WTC11 (cell line): Measurements from ENCODE around the gene UBAC2. TPM values are rescaled to one million over a fixed set of nuclear protein-coding genes. Genes with fewer than 3 reads are reported as not detected.

Experiments used
- ATAC-seq: fragments of 200-7000 bp; cut with Tn5 transposase; 2 replicates; pipeline ENCODE4 v1.10.0; 2021; ENCODE audit warnings: mild to moderate bottlenecking, moderate library complexity
- CTCF ChIA-PET: fragments of 300-600 bp; sonication (Branson Sonifier 250); formaldehyde crosslinking; loops from one replicate; lab custom pipeline; 2021; ENCODE audit warnings: antibody characterized with exemption; lab: Charles Lee
- POLR2A ChIA-PET: fragments of 350-600 bp; sonication (Branson Sonifier 250); formaldehyde crosslinking; loops from one replicate; lab custom pipeline; 2021; ENCODE audit warnings: antibody characterized with exemption; lab: Charles Lee
- DNase-seq: peaks from one replicate; pipeline ENCODE4 v3.0.0; 2021; ENCODE audit warnings: low spot score
- H3K27ac Mint-ChIP-seq: 2 replicates; pipeline ENCODE4 v1.8.0; 2021; ENCODE audit warnings: mixed read lengths
- H3K27me3 Mint-ChIP-seq: 2 replicates; pipeline ENCODE4 v1.8.0; 2021; ENCODE audit warnings: low read depth, mild to moderate bottlenecking, moderate library complexity, mixed read lengths
- H3K36me3 Mint-ChIP-seq: 2 replicates; pipeline ENCODE4 v1.8.0; 2021; ENCODE audit warnings: mixed read lengths
- H3K4me1 Mint-ChIP-seq: 2 replicates; pipeline ENCODE4 v1.8.0; 2022; ENCODE audit warnings: mixed read lengths
- H3K4me3 Mint-ChIP-seq: 2 replicates; pipeline ENCODE4 v1.8.0; 2021; ENCODE audit warnings: mild to moderate bottlenecking, moderate library complexity, mixed read lengths
- H3K9me3 Mint-ChIP-seq: 2 replicates; pipeline ENCODE4 v1.8.0; 2021; ENCODE audit warnings: mixed read lengths
- AFF4 ChIP-seq: sonication (generic); formaldehyde crosslinking; IDR thresholded peaks from 2 replicates; pipeline ENCODE4 v1.8.1; 2023; ENCODE audit warnings: mild to moderate bottlenecking, missing genetic modification reagents, borderline replicate concordance
- ATF6 ChIP-seq: sonication (generic); formaldehyde crosslinking; IDR thresholded peaks from 2 replicates; pipeline ENCODE4 v1.8.1; 2023; ENCODE audit warnings: mild to moderate bottlenecking, missing genetic modification reagents
- CDX4 ChIP-seq: fragments of 250-450 bp; sonication (Bioruptor Pico); IDR thresholded peaks from 2 replicates; pipeline ENCODE4 v1.9.0; 2021; ENCODE audit warnings: moderate library complexity, mild to moderate bottlenecking, inconsistent platforms, borderline replicate concordance
- E2F4 ChIP-seq: sonication (generic); formaldehyde crosslinking; IDR thresholded peaks from 2 replicates; pipeline ENCODE4 v1.8.1; 2022; ENCODE audit warnings: low read depth, mild to moderate bottlenecking, moderate library complexity, missing genetic modification reagents, borderline replicate concordance
- ERG ChIP-seq: fragments of 250-450 bp; sonication (Bioruptor Pico); IDR thresholded peaks from 2 replicates; pipeline ENCODE4 v1.8.0; 2021; ENCODE audit warnings: mild to moderate bottlenecking
- GRHL2 ChIP-seq: fragments of 250-450 bp; sonication (Bioruptor Pico); IDR thresholded peaks from 2 replicates; pipeline ENCODE4 v1.8.0; 2022; ENCODE audit warnings: mild to moderate bottlenecking, moderate library complexity; ENCODE audit not compliant: insufficient replicate concordance, severe bottlenecking
- KAT7 ChIP-seq: sonication (generic); formaldehyde crosslinking; IDR thresholded peaks from 2 replicates; pipeline ENCODE4 v1.8.1; 2023; ENCODE audit warnings: missing genetic modification reagents, mild to moderate bottlenecking, borderline replicate concordance
- MYBL2 ChIP-seq: sonication (generic); formaldehyde crosslinking; IDR thresholded peaks from 2 replicates; pipeline ENCODE4 v1.8.1; 2023; ENCODE audit warnings: mild to moderate bottlenecking, moderate library complexity, missing genetic modification reagents
- NR3C1 ChIP-seq: sonication (generic); formaldehyde crosslinking; conservative IDR thresholded peaks from 2 replicates; pipeline ENCODE4 v1.8.1; 2023; ENCODE audit warnings: low read depth, mild to moderate bottlenecking, missing genetic modification reagents
- SMAD3 ChIP-seq: sonication (generic); formaldehyde crosslinking; IDR thresholded peaks from 2 replicates; pipeline ENCODE4 v1.8.0; 2022; ENCODE audit warnings: missing genetic modification reagents, mild to moderate bottlenecking, borderline replicate concordance
- SMAD4 ChIP-seq: sonication (generic); formaldehyde crosslinking; IDR thresholded peaks from 2 replicates; pipeline ENCODE4 v1.8.0; 2022; ENCODE audit warnings: mild to moderate bottlenecking, missing genetic modification reagents
- TP53 ChIP-seq: sonication (generic); formaldehyde crosslinking; IDR thresholded peaks from 2 replicates; pipeline ENCODE4 v1.8.1; 2023; ENCODE audit warnings: mild to moderate bottlenecking, missing genetic modification reagents
- ZNF281 ChIP-seq: sonication (generic); formaldehyde crosslinking; IDR thresholded peaks from 2 replicates; pipeline ENCODE4 v1.8.0; 2023; ENCODE audit warnings: mild to moderate bottlenecking, missing genetic modification reagents
- ZNF425 ChIP-seq: fragments of 250-450 bp; sonication (Bioruptor Pico); conservative IDR thresholded peaks from 2 replicates; pipeline ENCODE4 v1.9.0; 2021; ENCODE audit warnings: mild to moderate bottlenecking
- total RNA-seq: library from RNA; stranded (reverse); gene quantifications from 3 replicates; pipeline ENCODE4 v1.2.3, GENCODE V29; 2021

UBAC2 gene
- total RNA-seq, 1 experiment from 2014 or later = 64.7 TPM

GRCh38 chr13:99226513-99226912 lies 25.9 kb downstream of the UBAC2 start:
- POLR2A ChIA-PET = no interaction called here
- H3K9me3 Mint-ChIP-seq = peaks cover 4% of the 10 kb centered on the region; the same call in 1 of the 2 replicates
- TF ChIP-seq TP53 (CRISPR knock-in tag) = no peak
- TF ChIP-seq NR3C1 (CRISPR knock-in tag) = no peak
- no peak for TF ChIP-seq ATF6
- no peak for TF ChIP-seq ZNF425
- no peak for TF ChIP-seq E2F4
- no peak for TF ChIP-seq ZNF281 (CRISPR knock-in tag)
- no peak for TF ChIP-seq KAT7 (CRISPR knock-in tag)
- TF ChIP-seq ERG (CRISPR knock-in tag) = no peak
- TF ChIP-seq GRHL2 (CRISPR knock-in tag) = no peak
- TF ChIP-seq, all 79 proteins: peak for 0
- no peak overlapping the region for H3K4me3 Mint-ChIP-seq
- DNase-seq (no peak), ATAC-seq (0 out of 2 replicates have a peak, but pooled peaks have one; percentile 26)
- H3K36me3 Mint-ChIP-seq = peaks cover 8% of the 10 kb centered on the region
- peaks cover 30% of the 10 kb centered on the region for H3K4me1 Mint-ChIP-seq
- H3K27ac Mint-ChIP-seq = peak overlapping the region; percentile 0; the same call in 1 of the 2 replicates
- CTCF ChIA-PET = no interaction called here
- H3K27me3 Mint-ChIP-seq = no peaks in the 10 kb centered on the region

- peaks cover 4% of the 10 kb centered on the region; the same call in 1 of the 2 replicates for H3K9me3 Mint-ChIP-seq
- H3K27ac Mint-ChIP-seq = peak overlapping the region; percentile 41
- peaks cover 4% of the 10 kb centered on the region; the same call in 1 of the 2 replicates for H3K36me3 Mint-ChIP-seq
- POLR2A ChIA-PET = interaction anchor here (0.6 kb wide), 1 partner anchor 193 kb away, joined by 4 read pairs; no protein-coding TSS in a partner anchor
- H3K27me3 Mint-ChIP-seq = no peaks in the 10 kb centered on the region
- H3K4me3 Mint-ChIP-seq = no peak overlapping the region
- peaks cover 30% of the 10 kb centered on the region for H3K4me1 Mint-ChIP-seq
- ATAC-seq (no peak), DNase-seq (no peak)
- CTCF ChIA-PET = interaction anchor here (0.6 kb wide), 1 partner anchor 98 kb away, joined by 4 read pairs; no protein-coding TSS in a partner anchor
- TF ChIP-seq MYBL2 (CRISPR knock-in tag) = no peak
- TF ChIP-seq E2F4 = no peak
- no peak for TF ChIP-seq CDX4
- TF ChIP-seq SMAD3 (CRISPR knock-in tag) = no peak
- TF ChIP-seq AFF4 (CRISPR knock-in tag) = no peak
- TF ChIP-seq SMAD4 (CRISPR knock-in tag) = no peak
Measured at GRCh38 chr13:99227331-99227900, 26.8 kb downstream of the UBAC2 start.
